Stromal cell of bone marrow (primary cell): ENCODE measurements around the gene CRLF1.
A peak's percentile ranks its signal among the peaks of the same experiment; 100 is the strongest.

ENCODE experiments used
- DNase-seq: peaks from one replicate; pipeline ENCODE4 v3.0.0-alpha.2; 2012; ENCODE audit warnings: low read depth

CRLF1 gene

GRCh38 chr19:18636183-18636968, 29.8 kb upstream of the CRLF1 start:
- DNase-seq, result peak; percentile 87

DNA sequence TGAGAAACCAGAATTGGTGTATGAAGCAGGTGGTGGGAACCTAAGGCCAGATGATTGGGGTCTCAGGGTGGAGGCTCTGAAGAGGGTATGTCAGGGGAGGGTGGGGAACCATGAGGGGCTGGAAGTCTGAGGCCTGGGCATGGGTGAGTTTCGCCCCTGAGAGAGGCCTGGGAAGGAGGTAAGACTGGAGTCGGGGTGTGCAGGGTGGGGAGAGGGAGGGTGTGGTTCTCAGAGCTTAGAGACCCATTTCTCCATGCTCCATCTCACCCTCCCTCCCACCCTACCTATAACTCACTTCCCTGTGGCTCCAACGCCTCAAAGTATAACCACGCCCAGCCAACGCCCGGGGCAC, 29.2 kb upstream of the CRLF1 start:
- no peak for DNase-seq

GRCh38 chr19:18634612-18635297, 28.2 kb upstream of the CRLF1 start:
- DNase-seq, result no peak

GRCh38 chr19:18633321-18633720, 26.7 kb upstream of the CRLF1 start:
- DNase-seq, result no peak

DNA sequence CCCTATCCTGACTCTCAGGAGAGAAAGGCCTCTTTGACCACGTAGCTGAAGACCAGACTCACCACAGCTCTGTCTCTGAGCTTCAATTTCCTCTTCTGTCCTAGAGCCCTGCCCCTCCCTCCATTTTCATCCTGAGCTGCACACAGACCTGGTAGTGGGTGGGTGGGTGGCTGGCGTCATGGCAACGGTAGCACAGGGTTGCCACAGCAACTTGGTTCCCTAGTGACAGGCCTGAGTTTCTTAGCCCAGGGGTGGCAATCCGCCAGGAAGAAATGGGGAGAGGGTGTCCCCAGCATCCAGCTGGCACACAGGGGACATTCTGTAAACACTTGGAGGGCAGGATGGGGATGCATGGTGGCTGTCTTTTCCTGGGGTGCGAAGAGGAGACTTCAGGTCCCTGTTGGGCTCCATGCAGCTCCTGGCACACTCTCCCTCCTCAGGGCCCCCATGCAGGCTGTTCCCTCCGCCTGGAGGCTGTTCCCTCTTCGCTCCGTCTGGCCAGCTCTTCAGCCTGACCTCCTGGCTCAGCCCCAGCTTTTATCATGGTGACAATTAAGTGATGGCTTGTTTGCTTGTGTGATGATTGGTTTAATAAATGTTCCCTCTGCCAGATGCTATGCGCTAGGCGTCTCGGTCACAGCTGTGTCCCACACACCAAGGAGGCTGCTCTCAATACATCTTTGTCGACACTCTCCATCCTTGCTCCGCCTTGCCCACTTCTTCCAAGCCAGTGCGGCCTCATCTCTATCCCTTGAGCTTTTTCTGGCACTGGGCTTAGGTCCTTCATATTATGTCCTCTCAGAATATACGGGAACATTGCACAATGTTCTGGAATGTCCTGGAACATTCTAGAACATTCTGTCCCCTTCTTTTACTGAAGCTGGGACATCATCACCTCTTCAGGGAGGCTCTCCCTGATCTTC, 22.8 kb upstream of the CRLF1 start:
- DNase-seq, result no peak

DNA sequence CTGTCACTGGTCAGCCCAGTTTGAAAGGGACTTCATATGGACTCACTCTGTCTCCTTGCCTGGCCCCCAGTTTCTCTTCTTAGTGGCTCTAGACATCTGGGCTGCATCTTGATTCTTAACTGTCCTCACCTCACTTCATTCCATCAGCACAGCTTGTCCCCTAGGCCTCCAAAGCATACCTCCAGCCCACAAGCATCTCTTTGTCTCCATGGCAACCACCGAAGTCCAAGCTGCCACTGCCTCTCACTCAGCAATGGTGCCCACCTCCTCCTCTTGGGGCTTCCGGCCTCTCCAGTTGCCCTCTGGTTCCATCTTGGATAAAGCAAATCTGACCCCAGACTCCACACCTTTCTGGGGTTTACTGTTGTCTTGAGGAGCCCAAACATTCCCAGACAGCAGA, 20.3 kb upstream of the CRLF1 start:
- no peak for DNase-seq

- no peak for DNase-seq
Observed at GRCh38 chr19:18620902-18621301, 14.3 kb upstream of the CRLF1 start.

GRCh38 chr19:18620311-18620710, 13.7 kb upstream of the CRLF1 start:
- DNase-seq, result no peak

GRCh38 chr19:18618236-18618635, 11.6 kb upstream of the CRLF1 start:
- no peak for DNase-seq

GRCh38 chr19:18617562-18617961, 11.0 kb upstream of the CRLF1 start:
- DNase-seq, result no peak

DNA sequence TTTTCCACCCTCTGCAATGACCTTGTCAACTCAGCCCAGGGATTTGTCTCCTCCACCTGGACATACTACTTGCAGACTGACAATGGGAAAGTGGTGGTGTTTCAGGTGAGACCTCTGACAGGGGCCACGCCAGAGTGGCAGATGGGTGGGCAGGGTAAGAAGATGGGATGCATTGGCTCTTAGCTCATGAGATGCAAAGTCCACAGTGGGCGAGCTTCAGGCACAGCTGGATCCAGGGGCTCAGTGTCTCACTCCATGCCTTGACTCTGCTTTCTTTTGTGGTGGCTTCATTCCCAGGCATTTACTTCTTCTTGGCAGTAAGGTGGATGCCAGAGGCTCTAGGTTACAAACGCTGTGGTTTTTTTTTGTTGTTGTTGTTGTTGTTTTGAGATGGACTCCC, 9.4 kb upstream of the CRLF1 start:
- no peak for DNase-seq

- DNase-seq, result no peak
Observed at GRCh38 chr19:18613589-18614234, 7.1 kb upstream of the CRLF1 start.

GRCh38 chr19:18612772-18613588, 6.4 kb upstream of the CRLF1 start, which contains the start of gene TMEM59L:
TMEM59L (plus strand) TSS chr19:18612870; CDS start chr19:18612959, 89 bp downstream.
- DNase-seq, result no peak

DNA sequence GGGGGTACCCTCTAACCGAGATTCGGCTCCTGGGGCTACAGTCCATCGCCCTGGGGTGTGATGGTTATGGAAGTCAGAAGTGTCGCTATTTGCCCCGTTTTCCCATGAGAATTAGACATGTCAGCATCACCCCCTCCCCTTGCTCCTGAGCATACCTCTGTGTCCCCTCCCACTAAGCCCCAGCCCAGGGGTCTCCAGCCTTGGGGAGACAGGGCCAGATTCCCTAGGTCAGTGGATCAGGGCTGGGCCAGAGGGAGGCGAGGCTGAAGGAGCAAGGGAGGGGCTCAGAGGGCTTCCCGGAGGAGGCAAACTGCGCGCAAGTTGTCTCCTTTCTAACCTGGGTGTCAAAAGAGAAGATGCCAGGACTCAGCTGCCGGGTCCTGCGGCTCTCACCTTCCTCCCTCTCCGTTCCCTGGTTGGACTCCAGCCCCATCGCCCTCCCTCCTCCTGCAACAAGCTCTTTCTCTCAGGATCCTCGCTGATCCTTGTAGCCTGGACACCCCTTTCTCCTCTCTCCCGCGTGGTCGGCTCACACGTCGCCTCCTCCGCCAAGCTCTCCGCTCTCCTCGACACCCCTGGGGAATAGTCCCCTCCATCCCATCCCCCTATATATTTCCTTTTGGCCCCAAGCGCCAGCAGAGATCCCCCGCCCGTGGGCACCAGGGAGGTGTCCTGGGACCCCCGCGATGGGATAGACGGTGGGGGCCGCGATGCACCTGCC, 5.6 kb upstream of the CRLF1 start:
- DNase-seq, result no peak

- no peak for DNase-seq
Observed at GRCh38 chr19:18611327-18612050, 4.9 kb upstream of the CRLF1 start.

DNA sequence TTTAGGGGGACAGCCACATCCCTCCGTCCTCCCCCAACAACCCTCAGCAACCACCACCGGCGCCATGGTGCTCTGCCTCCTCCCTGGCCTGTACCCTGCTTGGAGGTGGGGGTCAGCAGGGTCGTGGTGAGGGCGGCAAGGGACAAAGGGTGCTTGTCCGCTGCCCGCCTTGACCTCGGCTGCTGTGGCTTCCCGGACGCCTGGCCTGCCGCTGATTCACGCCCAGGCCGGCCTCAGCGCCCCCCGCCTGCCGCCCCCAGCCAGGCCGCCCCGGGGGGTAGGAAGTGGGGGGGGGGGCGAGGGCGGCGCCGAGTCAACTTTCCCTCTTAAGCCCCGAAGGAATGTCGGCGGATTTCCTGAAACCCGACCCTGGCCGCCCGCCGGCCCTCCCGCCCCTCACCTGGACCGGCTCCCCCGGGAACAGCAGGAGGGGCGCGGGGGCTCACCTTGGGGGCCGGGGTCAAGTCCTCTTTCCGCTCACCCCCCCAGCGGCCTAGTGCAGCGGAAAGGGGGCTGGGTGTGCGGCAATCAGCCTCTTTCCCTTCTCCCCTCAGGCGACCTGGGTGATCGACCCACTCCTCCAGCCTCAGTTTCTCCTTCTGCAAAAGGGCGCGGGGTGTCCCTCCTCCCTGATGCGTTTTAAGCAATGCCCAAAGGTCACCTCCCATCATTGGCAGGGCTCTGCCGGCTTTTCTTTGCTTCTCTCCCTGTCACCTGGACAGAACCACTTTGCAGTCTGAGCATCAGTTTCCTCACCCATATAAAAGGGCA, 4.1 kb upstream of the CRLF1 start:
- DNase-seq, result no peak

- DNase-seq, result no peak
Observed at GRCh38 chr19:18610245-18610555, 3.6 kb upstream of the CRLF1 start.

DNA sequence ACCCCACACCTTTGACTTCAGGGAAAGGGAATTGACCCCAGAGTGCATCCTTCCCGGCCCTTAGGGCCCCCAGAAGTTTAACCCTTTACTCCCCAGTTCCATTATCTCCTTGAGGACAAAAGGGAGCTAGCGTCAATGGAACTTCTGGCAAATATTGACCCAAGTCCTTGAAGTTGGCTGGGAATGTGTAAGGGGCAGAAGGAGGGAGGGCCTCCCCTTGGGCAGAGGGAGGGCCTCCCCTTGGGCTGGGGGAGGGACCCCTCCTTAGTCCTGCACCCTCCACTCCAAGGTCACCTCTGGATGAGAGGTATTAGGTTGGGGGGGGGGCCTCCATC, 3.1 kb upstream of the CRLF1 start:
- no peak for DNase-seq
